Activated T-helper 1 cell treated with Interleukin-2 at 50 U/mL for 16 hours (primary cell): ENCODE measurements around the gene NDOR1.

Experiments
- DNase-seq: peaks from one replicate; pipeline ENCODE4 v3.0.0-alpha.2; 2020; ENCODE audit warnings: low read depth

NDOR1 gene

GRCh38 chr9:137183980-137184595, 21.4 kb upstream of the NDOR1 start:
- no peak for DNase-seq

- DNase-seq: no peak
Observed at GRCh38 chr9:137184881-137185660, 20.4 kb upstream of the NDOR1 start.

- no peak for DNase-seq
Observed at GRCh38 chr9:137185921-137186320, 19.6 kb upstream of the NDOR1 start.

- no peak for DNase-seq
Observed at GRCh38 chr9:137186385-137186784, 19.1 kb upstream of the NDOR1 start.

- DNase-seq: no peak
Observed at GRCh38 chr9:137187386-137187785, 18.1 kb upstream of the NDOR1 start.

GRCh38 chr9:137188086-137188489, 17.4 kb upstream of the NDOR1 start:
- no peak for DNase-seq

- DNase-seq: peak; percentile 91
Observed at GRCh38 chr9:137188490-137189296, 16.8 kb upstream of the NDOR1 start, which contains the start of the genes ANAPC2 and SSNA1. TSS of gene ANAPC2 (minus strand) at chr9:137188560. CDS start at chr9:137188532, 28 bp downstream. TSS of gene SSNA1 (plus strand) at chr9:137188676. CDS start at chr9:137188727, 51 bp downstream.

- DNase-seq: no peak
Observed at GRCh38 chr9:137189297-137190295, 15.9 kb upstream of the NDOR1 start.

- DNase-seq: no peak
Observed at GRCh38 chr9:137190315-137190856, 15.1 kb upstream of the NDOR1 start.

- DNase-seq: no peak
Observed at GRCh38 chr9:137191245-137191644, 14.3 kb upstream of the NDOR1 start.

- DNase-seq: no peak
Observed at GRCh38 chr9:137191691-137192447, 13.6 kb upstream of the NDOR1 start.

- no peak for DNase-seq
Observed at GRCh38 chr9:137192448-137192780, 13.1 kb upstream of the NDOR1 start.

GRCh38 chr9:137192859-137193258, 12.6 kb upstream of the NDOR1 start:
- DNase-seq: no peak

GRCh38 chr9:137193771-137194170, 11.7 kb upstream of the NDOR1 start:
- no peak for DNase-seq

GRCh38 chr9:137194388-137194787, 11.1 kb upstream of the NDOR1 start:
- DNase-seq: no peak

GRCh38 chr9:137194909-137195308, 10.6 kb upstream of the NDOR1 start:
- DNase-seq: no peak

GRCh38 chr9:137195525-137196220, 9.8 kb upstream of the NDOR1 start:
- DNase-seq: no peak

- DNase-seq: no peak
Observed at GRCh38 chr9:137198051-137198901, 7.2 kb upstream of the NDOR1 start.

- no peak for DNase-seq
Observed at GRCh38 chr9:137198902-137199283, 6.6 kb upstream of the NDOR1 start.
